Esophagus muscularis mucosa (tissue), 4 donors: ENCODE data around the gene CNGA1. TPM values are rescaled to one million over a fixed set of nuclear protein-coding genes. Genes with fewer than 3 reads are reported as not detected.

Source experiments
- DNase-seq: peaks from one replicate; pipeline ENCODE4 v3.0.0-alpha.2; 2017; ENCODE audit errors: extremely low spot score
- H3K27ac ChIP-seq, 4 donors: fragments of 200-600 bp; sonication (generic); replicated peaks in 1 of 4; 1 replicate in 3 of 4; 2 replicates in 1 of 4; pipeline ENCODE4 v1.5.1; 2016 to 2019; ENCODE audit warnings: mild to moderate bottlenecking in 1 of 4
- H3K27me3 ChIP-seq, 4 donors: fragments of 200-600 bp; sonication (generic); one replicate each; pipeline versions ENCODE4 v1.5.1 to v1.6.0; 2016 to 2019
- H3K36me3 ChIP-seq, 4 donors: fragments of 200-600 bp; sonication (generic); one replicate each; pipeline ENCODE4 v1.5.1; 2016 to 2019
- H3K4me1 ChIP-seq, 4 donors: fragments of 200-600 bp; sonication (generic); one replicate each; pipeline ENCODE4 v1.5.1; 2016 to 2019
- H3K4me3 ChIP-seq, 4 donors: fragments of 200-600 bp; sonication (generic); 1 replicate in 2 of 4; 2 replicates in 2 of 4; pipeline ENCODE4 v1.5.1; 2016 to 2019; ENCODE audit warnings: mild to moderate bottlenecking in 4 of 4, moderate library complexity in 1 of 4
- H3K9me3 ChIP-seq, 4 donors: fragments of 200-600 bp; sonication (generic); 1 replicate in 3 of 4; 2 replicates in 1 of 4; pipeline ENCODE4 v1.5.1; 2016 to 2019
- EP300 ChIP-seq: sonication (generic); formaldehyde crosslinking; IDR thresholded peaks from one replicate; pipeline ENCODE4 v1.6.1; 2017; ENCODE audit warnings: antibody characterized with exemption
- POLR2A ChIP-seq: fragments of 450-650 bp; IDR thresholded peaks from one replicate; pipeline ENCODE4 v1.6.1; 2017; ENCODE audit warnings: antibody characterized with exemption, moderate library complexity, mild to moderate bottlenecking, low read depth
- POLR2AphosphoS5 ChIP-seq, 2 donors: sonication (generic); formaldehyde crosslinking; IDR thresholded peaks; one replicate each; pipeline ENCODE4 v1.6.1; 2017; ENCODE audit warnings: antibody characterized with exemption in 2 of 2
- WGBS: methylation state at CpG from one replicate; pipeline ENCODE4 v1.1.5; 2018; 5-methylcytosine and 5-hydroxymethylcytosine counted together
- intact Hi-C: fragments of 100-400 bp; cut with DNase I; formaldehyde crosslinking; loops from one replicate; pipeline ENCODE4 v1.15.1; 2023
- total RNA-seq, 4 donors: library from RNA; depleted of rRNA; stranded (reverse); fragments of >200 nt; gene quantifications; one replicate each; pipeline versions ENCODE4 v1.1.0 to v1.2.1, GENCODE V29; 2016
- TF ChIP-seq, protein P1 (sequence below), 3 experiments: fragments of 200-600 bp in 2 of 3; fragments of 450-650 bp in 1 of 3; sonication (generic) in 2 of 3; IDR thresholded peaks; one replicate each; pipeline ENCODE4 v1.5.1; 2017 to 2019; ENCODE audit warnings: antibody characterized with exemption in 3 of 3, mild to moderate bottlenecking in 2 of 3, moderate library complexity in 1 of 3

Gene CNGA1
- total RNA-seq, 4 donors from 2014 or later: 0.33 to 4.0 TPM; not detected in 2

DNA sequence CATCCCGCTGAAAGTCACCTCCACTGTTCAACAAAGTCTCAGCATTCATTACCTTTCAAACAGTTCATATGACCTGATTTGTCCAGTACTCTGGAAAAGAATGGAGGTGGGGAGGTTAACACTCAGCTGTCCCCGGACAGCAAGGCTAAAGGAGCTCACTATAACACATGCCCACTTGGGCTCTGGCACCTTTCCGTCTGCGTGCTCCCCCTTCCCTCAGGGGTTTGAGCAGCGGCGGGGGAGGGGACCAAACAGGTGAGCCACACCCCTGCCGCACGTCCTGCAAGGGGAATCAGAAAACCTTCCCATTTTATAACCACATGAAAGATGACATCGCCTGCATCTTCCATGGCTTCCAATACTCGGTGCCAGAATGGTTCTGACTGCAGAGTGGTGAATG lies 62.2 kb downstream of the CNGA1 start:
- Histone ChIP-seq H3K9me3 (no peaks in the 10 kb centered on the region), H3K27me3 (no peaks in the 10 kb centered on the region), H3K4me3 (no peak overlapping the region), H3K4me1 (no peaks in the 10 kb centered on the region), H3K27ac (no peak overlapping the region), H3K36me3 (no peaks in the 10 kb centered on the region)
- intact Hi-C loops: no loop called here
- DNase-seq: no peak
- TF ChIP-seq, protein P1, sequence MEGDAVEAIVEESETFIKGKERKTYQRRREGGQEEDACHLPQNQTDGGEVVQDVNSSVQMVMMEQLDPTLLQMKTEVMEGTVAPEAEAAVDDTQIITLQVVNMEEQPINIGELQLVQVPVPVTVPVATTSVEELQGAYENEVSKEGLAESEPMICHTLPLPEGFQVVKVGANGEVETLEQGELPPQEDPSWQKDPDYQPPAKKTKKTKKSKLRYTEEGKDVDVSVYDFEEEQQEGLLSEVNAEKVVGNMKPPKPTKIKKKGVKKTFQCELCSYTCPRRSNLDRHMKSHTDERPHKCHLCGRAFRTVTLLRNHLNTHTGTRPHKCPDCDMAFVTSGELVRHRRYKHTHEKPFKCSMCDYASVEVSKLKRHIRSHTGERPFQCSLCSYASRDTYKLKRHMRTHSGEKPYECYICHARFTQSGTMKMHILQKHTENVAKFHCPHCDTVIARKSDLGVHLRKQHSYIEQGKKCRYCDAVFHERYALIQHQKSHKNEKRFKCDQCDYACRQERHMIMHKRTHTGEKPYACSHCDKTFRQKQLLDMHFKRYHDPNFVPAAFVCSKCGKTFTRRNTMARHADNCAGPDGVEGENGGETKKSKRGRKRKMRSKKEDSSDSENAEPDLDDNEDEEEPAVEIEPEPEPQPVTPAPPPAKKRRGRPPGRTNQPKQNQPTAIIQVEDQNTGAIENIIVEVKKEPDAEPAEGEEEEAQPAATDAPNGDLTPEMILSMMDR (IDR thresholded peaks at IDR 0.05): no peak
- TF ChIP-seq POLR2A (no peak), POLR2AphosphoS5 (IDR thresholded peaks at IDR 0.05) (no peak), EP300 (no peak)
- WGBS: 73% methylated on average over 10 of the region's 10 CpGs

DNA sequence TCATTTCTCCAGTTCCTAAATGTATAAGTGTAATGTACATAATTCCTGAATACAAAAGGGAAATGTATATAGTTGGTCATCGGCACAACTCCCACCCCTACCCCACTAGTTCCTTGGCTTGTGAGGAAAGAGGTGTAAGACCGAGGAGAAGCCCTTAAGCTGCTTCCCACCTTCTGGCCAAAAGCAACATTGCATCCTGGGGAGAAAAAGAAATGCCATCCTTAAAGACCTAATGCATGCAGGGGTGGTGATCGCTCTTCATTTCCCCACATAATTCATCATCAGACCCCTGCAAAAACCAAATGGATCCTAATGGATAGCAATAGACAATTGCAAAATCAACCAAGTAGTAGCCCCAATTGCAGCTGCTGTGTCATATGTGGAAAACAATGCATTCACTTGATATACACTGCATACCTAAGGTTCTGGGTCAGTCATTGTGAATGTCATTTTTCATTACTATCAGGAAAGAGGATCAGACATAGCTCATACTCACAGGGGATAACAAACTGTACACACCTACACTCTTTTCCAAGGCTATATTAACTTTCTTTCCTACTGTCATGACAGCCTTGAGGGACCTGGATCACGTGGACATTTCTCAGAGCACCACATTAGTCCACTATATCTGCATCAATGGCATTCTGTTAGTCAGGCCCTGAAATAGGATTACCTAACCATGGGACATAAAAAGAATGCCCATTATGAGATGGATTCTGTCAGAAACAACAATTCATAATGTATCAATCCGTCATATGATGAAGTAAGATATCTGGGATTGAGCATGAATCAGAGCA lies 70.4 kb downstream of the CNGA1 start:
- Histone ChIP-seq H3K4me1 (no peaks in the 10 kb centered on the region), H3K36me3 (no peaks in the 10 kb centered on the region), H3K9me3 (no peaks in the 10 kb centered on the region), H3K27ac (no peak overlapping the region), H3K27me3 (no peaks in the 10 kb centered on the region), H3K4me3 (no peak overlapping the region)
- WGBS: 88% methylated on average over 5 of the region's 5 CpGs
- TF ChIP-seq, protein P1 (IDR thresholded peaks at IDR 0.05): no peak
- TF ChIP-seq EP300 (no peak), POLR2A (no peak), POLR2AphosphoS5 (IDR thresholded peaks at IDR 0.05) (no peak)
- DNase-seq: no peak
- intact Hi-C loops: no loop called here

DNA sequence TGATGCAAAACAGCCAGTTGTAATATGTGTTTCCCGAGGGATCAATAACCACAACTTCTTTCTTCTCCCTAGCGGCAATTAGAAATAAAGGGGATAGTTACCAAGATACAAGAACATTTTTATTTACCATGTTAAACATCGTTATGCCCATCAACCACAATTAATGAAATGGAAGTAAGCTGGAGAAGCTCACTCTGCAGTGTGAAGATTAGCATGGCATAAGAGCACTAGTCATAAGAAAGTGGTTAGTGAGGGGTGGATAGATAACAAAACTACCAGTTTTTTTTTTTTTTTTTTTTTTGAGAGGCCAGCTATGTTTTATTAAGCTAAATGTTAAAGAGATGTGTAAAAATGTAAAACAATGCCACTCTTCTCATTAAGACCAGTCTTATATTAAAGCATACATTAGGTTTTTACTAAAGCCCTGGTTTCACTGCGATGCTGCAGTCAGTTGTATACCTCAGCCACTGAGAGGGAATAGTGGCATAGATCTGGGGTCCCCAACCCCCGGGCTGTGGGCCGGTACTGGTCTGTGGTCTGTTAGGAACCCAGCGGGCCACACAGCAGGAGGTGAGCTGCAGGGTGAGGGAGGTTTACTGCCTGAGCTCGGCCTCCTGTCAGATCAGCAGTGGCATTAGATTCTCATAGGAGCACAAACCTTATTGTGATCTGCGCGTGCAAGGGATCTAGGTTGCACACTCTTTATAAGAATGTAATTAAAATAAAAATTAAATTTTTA lies 74.2 kb downstream of the CNGA1 start:
- DNase-seq: no peak

DNA sequence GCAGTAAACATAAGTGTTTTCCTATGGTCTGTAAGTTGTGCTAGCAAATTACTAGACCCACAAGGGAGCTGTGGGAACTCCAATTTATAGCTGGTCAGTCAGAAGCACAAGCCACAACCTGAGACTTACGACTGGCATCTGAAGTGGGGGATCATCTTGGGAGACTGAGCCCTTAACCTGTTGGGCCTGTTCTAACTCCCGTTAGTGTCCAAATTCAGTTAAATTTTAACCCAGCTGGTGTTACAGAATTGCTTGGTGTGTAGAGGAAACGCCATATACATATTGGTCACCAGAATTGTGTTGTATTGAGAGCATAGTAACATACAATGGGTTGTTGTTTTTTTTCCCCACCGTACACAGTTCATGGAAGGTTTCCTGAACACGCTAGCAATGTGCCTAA lies 77.0 kb downstream of the CNGA1 start:
- Histone ChIP-seq H3K4me1 (no peaks in the 10 kb centered on the region), H3K27me3 (no peaks in the 10 kb centered on the region), H3K27ac (no peak overlapping the region), H3K36me3 (no peaks in the 10 kb centered on the region), H3K9me3 (no peaks in the 10 kb centered on the region), H3K4me3 (no peak overlapping the region)
- TF ChIP-seq, protein P1 (IDR thresholded peaks at IDR 0.05): no peak
- TF ChIP-seq EP300: no peak
- no peak for TF ChIP-seq POLR2A
- no peak for TF ChIP-seq POLR2AphosphoS5 (IDR thresholded peaks at IDR 0.05)
- no peak for DNase-seq
- 85% methylated on average over 5 of the region's 5 CpGs for WGBS
- intact Hi-C loops: no loop called here

More for the DNA sequence above, 74.2 kb downstream of the CNGA1 start:
- no peak overlapping the region for H3K4me3 ChIP-seq
- H3K4me1 ChIP-seq: no peaks in the 10 kb centered on the region
- intact Hi-C loops: no loop called here
- H3K27ac ChIP-seq: no peak overlapping the region
- no peaks in the 10 kb centered on the region for H3K9me3 ChIP-seq
- TF ChIP-seq, protein P1 (IDR thresholded peaks at IDR 0.05): no peak
- TF ChIP-seq EP300 (no peak), POLR2AphosphoS5 (IDR thresholded peaks at IDR 0.05) (no peak), POLR2A (no peak)
- H3K27me3 ChIP-seq: no peaks in the 10 kb centered on the region
- 66% methylated on average over 10 of the region's 10 CpGs for WGBS
- H3K36me3 ChIP-seq: no peaks in the 10 kb centered on the region
